ENCODE measurements around the gene CHD2. TPM values are rescaled to one million over a fixed set of nuclear protein-coding genes. Genes with fewer than 3 reads are reported as not detected.
A peak's percentile ranks its signal among the peaks of the same experiment; 100 is the strongest.

Gene CHD2
- total RNA-seq, 1 donor from 2014 or later: 100 TPM

DNA sequence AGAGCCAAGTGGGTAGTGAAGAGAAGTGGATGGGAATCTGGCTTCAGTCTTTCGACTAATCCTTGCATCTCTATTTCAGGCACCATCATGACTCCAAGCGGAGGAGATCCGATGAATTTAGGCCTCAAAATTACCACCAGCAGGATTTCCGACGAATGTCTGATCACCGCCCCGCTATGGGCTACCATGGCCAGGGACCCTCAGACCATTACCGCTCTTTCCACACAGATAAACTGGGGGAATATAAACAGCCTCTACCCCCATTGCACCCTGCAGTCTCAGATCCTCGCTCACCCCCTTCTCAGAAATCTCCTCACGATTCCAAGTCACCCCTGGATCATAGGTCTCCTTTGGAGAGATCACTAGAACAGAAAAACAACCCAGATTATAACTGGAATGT is 124.2 kb downstream of the CHD2 start:
- no peak for DNase-seq (ENCODE audit: extremely low spot score in 2 of 2)
- Histone ChIP-seq H3K27me3 (no peaks in the 10 kb centered on the region), H3K4me1 (peaks cover 32% of the 10 kb centered on the region), H3K36me3 (peaks cover 2 to 66% of the 10 kb centered on the region in 2 donors), H3K9me3 (no peaks in the 10 kb centered on the region), H3K4me3 (no peak overlapping the region), H3K27ac (no peak overlapping the region)
- intact Hi-C loops (cut with DNase I): no loop called here
- TF ChIP-seq CTCF (IDR thresholded peaks at IDR 0.05) (no peak), POLR2A (IDR thresholded peaks at IDR 0.05) (no peak), POLR2AphosphoS5 (IDR thresholded peaks at IDR 0.05; ENCODE audit: insufficient read depth in 1 of 2, low read depth in 1 of 2) (no peak)

- Histone ChIP-seq H3K4me1 (peaks cover 38% of the 10 kb centered on the region), H3K36me3 (peaks cover 2 to 60% of the 10 kb centered on the region in 2 donors), H3K27ac (no peak overlapping the region), H3K9me3 (no peaks in the 10 kb centered on the region), H3K4me3 (no peak overlapping the region), H3K27me3 (no peaks in the 10 kb centered on the region)
- TF ChIP-seq CTCF (IDR thresholded peaks at IDR 0.05) (no peak), POLR2AphosphoS5 (IDR thresholded peaks at IDR 0.05; ENCODE audit: insufficient read depth in 1 of 2, low read depth in 1 of 2) (no peak), POLR2A (IDR thresholded peaks at IDR 0.05) (no peak)
- no peak for DNase-seq (ENCODE audit: extremely low spot score in 2 of 2)
- intact Hi-C loops (cut with DNase I): no loop called here
These were observed 124.8 kb downstream of the CHD2 start for GRCh38 chr15:93024716-93025624.

DNA sequence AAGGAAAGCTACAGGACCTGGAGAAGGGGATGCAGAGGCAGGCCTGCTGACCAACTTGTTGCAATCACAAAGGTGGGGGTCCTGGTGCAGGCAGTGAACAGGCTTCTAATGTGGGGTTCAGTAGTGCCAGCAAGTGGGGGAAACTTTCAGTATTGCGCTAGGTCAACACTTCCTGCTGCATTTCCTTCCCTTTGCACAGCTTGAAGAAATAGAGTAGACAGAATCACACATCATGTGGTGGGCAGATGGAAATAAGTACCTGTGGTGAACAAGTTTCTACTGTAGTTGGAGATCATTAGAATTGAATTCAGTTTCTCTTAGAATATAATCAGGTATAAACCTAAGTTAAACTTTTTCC is 125.5 kb downstream of the CHD2 start:
- H3K4me3 ChIP-seq: no peak overlapping the region
- peaks cover 2 to 54% of the 10 kb centered on the region in 2 donors for H3K36me3 ChIP-seq
- H3K27me3 ChIP-seq: no peaks in the 10 kb centered on the region
- TF ChIP-seq POLR2A (IDR thresholded peaks at IDR 0.05) (no peak), CTCF (IDR thresholded peaks at IDR 0.05) (no peak), POLR2AphosphoS5 (IDR thresholded peaks at IDR 0.05; ENCODE audit: insufficient read depth in 1 of 2, low read depth in 1 of 2) (no peak)
- peaks cover 45% of the 10 kb centered on the region for H3K4me1 ChIP-seq
- no peak for DNase-seq (ENCODE audit: extremely low spot score in 2 of 2)
- H3K27ac ChIP-seq: no peak overlapping the region
- intact Hi-C loops (cut with DNase I): no loop called here
- H3K9me3 ChIP-seq: no peaks in the 10 kb centered on the region

GRCh38 chr15:93026380-93026817 is 126.3 kb downstream of the CHD2 start:
- no peak for DNase-seq (ENCODE audit: extremely low spot score in 2 of 2)
- Histone ChIP-seq H3K36me3 (peaks cover 0 to 48% of the 10 kb centered on the region in 2 donors), H3K4me1 (peaks cover 49% of the 10 kb centered on the region), H3K4me3 (no peak overlapping the region), H3K27me3 (no peaks in the 10 kb centered on the region), H3K27ac (peak overlapping the region; percentile 44), H3K9me3 (no peaks in the 10 kb centered on the region)
- intact Hi-C loops (cut with DNase I): no loop called here
- TF ChIP-seq POLR2A (IDR thresholded peaks at IDR 0.05): no peak
- TF ChIP-seq CTCF (IDR thresholded peaks at IDR 0.05): no peak
- no peak for TF ChIP-seq POLR2AphosphoS5 (IDR thresholded peaks at IDR 0.05; ENCODE audit: insufficient read depth in 1 of 2, low read depth in 1 of 2)

DNA sequence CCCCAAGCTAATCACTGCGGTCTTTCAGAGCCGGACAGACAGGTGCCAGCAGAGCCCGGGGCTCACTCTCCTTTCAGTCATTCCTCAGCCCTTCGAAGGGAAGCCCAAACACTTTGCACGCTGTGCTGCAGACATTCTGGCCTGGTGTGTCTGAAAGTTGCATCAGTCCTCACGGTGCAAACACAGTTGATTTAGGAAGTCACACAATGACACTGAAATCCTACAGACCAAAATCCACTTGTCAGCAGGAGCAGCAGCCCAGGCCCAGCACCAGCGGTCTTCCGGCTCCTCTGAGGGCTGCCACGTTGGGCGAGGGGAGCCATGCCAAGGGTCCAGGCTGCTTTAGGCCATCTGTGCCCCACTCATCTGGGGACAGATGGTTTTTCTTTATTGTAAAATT is 127.3 kb downstream of the CHD2 start:
- TF ChIP-seq CTCF (IDR thresholded peaks at IDR 0.05) (no peak), POLR2AphosphoS5 (IDR thresholded peaks at IDR 0.05; ENCODE audit: insufficient read depth in 1 of 2, low read depth in 1 of 2) (no peak), POLR2A (IDR thresholded peaks at IDR 0.05) (no peak)
- H3K4me1 ChIP-seq: peaks cover 49% of the 10 kb centered on the region
- no peaks in the 10 kb centered on the region for H3K27me3 ChIP-seq
- intact Hi-C loops (cut with DNase I): no loop called here
- peak overlapping the region; percentile 79 for H3K27ac ChIP-seq
- no peak for DNase-seq (ENCODE audit: extremely low spot score in 2 of 2)
- H3K9me3 ChIP-seq: no peaks in the 10 kb centered on the region
- peaks cover 0 to 39% of the 10 kb centered on the region in 2 donors for H3K36me3 ChIP-seq
- no peak overlapping the region for H3K4me3 ChIP-seq
